Skin of body (tissue), 2 donors: Measurements from ENCODE around the gene ABCC1. TPM values are rescaled to one million over a fixed set of nuclear protein-coding genes. Genes with fewer than 3 reads are reported as not detected.
"Not testable (repeated sequence)": the region's sequence is repeated elsewhere in the genome, so short reads cannot be mapped to it uniquely, and the experiment has no call there.

ENCODE experiments used
- DNase-seq: peaks from one replicate; lab custom pipeline; 2025; lab: John Stamatoyannopoulos, UW
- total RNA-seq: library from RNA; depleted of rRNA; stranded (reverse); fragments of >200 nt; gene quantifications from one replicate; pipeline ENCODE4 v1.2.3, GENCODE V29; 2014

The ABCC1 gene
- total RNA-seq, 1 donor from 2014 or later = 20.4 TPM

DNA sequence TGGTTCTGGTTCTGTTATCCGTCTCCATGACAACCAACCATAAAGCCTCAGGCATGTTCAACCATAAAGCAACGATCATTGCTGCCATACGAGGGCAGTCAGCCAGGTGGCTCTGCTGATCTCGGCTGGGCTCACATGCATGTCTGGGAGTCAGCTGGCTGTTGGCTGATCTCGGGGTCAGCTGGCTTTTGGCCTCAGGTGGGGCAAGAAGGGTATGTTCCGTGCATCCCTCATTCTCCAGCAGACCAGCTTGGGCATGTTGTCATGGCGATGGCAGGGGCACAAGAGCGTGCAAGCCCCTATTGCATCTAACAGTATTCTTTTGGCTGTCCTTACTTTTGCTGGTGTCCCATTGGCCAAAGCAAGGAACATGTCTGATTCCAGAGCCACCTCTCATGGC lies 187.7 kb downstream of the ABCC1 start:
- no peak for DNase-seq

DNA sequence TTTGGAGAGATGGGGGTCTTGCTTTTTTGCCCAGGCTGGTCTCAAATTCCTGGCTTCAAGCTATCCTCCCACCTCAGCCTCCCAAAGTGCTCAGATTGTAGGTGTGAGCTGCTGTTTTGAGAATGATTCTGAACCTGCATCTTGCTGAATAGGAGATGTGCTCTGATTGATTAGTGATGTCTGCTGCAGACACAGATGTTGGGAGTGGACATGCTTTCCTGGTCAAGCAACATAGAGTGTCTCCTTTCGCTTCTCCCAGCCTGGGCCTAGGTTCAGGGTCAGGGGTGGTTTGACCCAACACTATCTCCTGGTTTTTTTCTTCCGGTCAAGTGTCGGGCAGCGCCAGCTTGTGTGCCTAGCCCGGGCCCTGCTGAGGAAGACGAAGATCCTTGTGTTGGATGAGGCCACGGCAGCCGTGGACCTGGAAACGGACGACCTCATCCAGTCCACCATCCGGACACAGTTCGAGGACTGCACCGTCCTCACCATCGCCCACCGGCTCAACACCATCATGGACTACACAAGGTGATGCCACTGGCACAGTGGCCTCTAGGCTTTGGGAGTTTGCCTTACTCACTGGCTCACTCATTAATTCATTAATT lies 188.7 kb downstream of the ABCC1 start:
- DNase-seq = no peak

- DNase-seq = no peak
Measured at GRCh38 chr16:16139061-16139460, 189.6 kb downstream of the ABCC1 start.

GRCh38 chr16:16139806-16140205 lies 190.4 kb downstream of the ABCC1 start:
- DNase-seq = no peak

DNA sequence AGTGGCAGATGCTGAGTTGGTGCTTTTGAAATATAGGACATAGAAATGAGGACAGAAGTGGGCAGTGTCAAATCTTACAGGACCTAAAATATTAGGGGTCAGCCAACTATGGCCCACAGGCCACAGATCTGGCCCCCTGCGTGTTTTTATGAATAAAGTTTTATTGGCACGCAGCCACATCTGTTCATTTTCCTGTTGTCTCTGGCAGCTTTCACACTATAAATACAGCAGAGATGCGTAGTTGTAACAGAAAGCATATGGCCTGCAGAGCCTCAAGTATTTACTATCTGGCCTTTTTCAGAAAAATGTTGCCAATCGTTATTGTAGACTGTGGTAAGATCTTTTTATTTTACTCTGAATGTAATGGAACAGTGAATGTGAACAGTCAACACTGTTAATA lies 191.1 kb downstream of the ABCC1 start:
- DNase-seq = no peak

DNA sequence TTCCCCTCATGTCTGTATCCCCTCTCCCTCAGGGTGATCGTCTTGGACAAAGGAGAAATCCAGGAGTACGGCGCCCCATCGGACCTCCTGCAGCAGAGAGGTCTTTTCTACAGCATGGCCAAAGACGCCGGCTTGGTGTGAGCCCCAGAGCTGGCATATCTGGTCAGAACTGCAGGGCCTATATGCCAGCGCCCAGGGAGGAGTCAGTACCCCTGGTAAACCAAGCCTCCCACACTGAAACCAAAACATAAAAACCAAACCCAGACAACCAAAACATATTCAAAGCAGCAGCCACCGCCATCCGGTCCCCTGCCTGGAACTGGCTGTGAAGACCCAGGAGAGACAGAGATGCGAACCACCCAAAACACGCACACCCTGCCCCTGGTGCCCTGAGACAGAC lies 191.7 kb downstream of the ABCC1 start:
- DNase-seq = no peak

- no peak for DNase-seq
Measured at GRCh38 chr16:16141784-16142396, 192.5 kb downstream of the ABCC1 start.

- no peak for DNase-seq
Measured at GRCh38 chr16:16143038-16143763, 193.8 kb downstream of the ABCC1 start.

DNA sequence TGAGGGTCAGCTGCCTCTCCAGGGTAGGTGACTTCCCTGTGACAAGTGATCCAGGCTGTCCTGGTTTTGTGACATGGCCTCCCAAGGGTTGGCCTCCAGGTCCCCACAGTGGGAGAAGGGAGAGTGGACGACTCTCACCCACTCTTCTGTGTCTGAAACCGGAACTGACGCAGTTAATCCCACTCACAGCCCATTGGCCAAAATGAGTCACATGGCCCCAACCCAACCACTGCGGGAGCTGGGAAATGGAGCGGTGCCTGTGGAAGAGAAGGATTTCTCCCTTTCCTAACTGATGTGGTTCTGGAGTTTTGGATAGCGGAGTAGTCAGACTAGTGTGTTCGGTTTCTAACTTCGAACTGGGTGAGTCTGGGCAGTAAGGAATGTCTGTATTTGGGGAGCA lies 194.5 kb downstream of the ABCC1 start:
- DNase-seq = no peak

DNA sequence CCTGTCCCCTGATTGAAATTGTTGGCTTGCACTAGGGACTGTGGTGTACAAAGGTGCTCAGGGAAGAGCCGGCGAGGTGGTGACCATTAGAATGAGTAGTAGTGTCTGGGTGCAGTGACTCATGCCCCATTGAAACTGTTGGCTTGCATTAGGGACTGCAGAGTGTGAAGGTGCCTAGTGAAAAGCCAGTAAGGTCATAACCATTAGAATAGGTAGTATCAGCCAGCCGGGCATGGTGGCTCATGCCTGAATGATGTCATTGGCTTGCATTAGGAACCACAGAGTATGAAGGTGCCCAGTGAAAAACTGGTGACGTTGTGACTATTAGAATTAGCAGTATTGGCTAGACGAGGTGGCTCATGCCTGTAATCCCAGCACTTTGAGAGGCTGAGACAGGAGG lies 195.0 kb downstream of the ABCC1 start:
- DNase-seq = no peak

GRCh38 chr16:16145286-16145685 lies 195.9 kb downstream of the ABCC1 start:
- DNase-seq = no peak

DNA sequence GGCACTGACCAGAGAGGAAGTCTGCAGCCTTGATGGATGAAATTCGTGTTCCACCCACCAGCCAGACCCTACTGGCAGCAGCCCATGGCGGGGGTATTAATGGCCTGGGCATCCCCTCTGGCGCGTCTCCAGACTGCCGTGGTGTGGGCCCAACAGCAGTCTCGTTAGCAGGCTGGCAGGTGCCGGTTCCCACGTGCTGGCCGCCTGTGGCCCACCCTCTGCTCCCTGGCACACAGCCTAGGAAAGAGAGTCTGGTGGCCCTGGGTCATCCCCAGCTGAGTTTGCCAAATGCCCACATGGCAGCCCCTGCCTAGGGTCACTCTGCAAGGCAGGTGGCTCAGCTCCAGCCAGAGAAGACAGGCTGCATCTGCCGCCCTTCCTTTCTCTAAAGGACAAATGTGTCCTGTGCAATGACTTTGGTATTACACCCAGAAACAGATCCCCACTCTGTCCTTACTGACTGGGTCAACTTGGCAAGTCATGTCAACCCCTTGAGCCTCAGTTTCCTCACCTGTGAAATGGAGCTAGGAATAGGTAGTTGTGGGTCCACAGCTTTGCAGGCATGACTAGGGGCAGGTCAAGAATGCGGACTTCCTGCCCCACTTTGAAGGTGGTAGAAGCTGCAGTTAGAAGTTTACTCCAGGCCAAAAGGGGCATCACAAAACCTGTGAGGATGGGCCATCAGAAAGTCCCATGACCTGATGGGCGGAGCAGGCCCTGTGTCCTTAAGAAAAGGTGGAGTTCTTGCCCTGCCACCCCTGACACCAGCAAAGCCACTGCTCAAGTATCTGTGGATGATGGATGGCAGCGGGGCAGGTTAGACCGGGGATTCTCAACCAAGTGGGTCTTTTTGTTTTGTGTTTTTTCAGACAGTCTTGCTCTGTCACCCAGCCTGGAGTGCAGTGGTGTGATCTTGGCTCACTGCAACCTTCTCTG lies 197.2 kb downstream of the ABCC1 start:
- no peak for DNase-seq

- no peak for DNase-seq
Measured at GRCh38 chr16:16147316-16147999, 198.0 kb downstream of the ABCC1 start.

DNA sequence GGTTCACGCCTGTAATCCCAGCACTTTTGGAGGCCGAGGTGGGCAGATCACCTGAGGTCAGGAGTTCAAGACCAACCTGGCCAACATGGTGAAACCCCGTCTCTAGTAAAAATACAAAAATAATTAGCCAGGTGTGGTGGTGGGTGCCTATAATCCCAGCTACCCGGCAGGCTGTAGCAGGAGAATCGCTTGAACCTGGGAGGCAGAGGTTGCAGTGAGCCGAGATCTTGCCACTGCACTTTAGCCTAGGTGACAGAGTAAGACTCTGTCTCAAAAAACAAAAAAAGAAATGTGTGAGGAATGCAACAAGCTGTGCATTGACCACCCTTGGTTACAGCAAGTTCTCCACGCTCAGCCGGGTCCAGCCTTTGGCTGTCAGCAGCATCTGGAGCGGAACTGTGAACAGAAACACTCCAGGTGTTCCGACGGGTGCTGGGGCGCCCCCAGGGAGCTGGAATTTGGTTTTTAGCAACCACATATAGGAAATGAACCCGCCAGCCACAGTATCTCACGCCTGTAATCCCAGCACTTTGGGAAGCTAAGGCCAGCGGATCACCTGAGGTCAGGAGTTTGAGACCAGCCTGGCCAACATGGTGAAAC lies 198.7 kb downstream of the ABCC1 start:
- DNase-seq = not testable (repeated sequence)

GRCh38 chr16:16148755-16149154 lies 199.3 kb downstream of the ABCC1 start:
- DNase-seq = no peak

DNA sequence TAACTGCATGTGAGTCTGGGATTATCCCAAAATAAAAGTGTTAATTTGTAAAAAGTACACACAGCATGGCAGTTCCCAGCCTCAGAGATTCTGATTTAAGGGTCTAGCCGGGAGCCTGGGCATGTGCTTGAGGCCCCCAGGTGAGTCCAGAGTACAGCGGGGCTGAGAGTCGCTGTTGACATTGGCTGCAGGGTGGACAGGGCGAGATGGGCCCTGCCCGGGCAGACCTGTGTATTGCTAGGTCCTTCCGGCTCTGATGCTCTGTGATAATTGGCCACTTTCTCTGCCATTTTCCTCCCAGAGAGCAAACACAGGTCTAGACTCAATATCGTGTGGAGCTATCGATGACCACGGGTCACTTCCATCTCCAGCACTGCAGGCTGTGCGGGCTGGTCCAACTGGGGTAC lies 200.3 kb downstream of the ABCC1 start:
- no peak for DNase-seq

DNA sequence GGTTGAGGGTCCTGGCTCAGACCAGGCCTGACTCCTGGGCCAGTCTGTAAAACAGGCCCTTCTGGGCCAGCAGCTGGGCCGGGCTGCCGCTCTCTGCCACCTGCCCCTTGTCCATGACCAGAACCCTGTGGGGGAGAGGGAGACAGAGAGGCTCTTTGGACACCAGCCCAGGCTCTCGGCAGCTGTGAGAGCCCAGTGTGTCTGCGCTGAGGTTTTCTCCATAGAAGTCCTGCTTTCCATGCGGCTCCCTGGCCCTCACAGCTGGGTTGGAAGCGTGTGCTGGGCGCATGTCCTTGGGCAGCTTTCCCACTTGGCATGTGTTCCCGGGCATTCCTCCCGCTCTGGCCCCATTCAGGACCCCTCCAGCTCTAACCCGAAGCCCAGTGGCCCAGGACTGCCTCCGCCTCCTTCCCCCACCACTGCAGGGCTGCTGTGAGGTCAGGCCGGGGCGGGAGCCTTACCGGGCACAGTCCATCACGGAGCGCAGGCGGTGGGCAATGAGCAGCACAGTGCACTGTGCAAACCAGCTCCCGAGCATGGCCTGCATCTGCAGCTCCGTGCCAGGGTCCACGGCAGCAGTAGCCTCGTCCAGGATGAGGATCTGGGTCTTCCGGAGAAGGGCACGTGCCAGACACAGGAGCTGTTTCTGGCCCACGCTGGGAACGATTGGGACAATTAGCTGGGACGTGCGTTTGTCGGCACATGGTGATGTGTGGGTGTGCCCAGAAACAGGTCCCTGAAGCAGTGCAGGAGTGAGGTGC lies 200.9 kb downstream of the ABCC1 start:
- peak; percentile 9 for DNase-seq

- DNase-seq = no peak
Measured at GRCh38 chr16:16150878-16151152, 201.4 kb downstream of the ABCC1 start.

DNA sequence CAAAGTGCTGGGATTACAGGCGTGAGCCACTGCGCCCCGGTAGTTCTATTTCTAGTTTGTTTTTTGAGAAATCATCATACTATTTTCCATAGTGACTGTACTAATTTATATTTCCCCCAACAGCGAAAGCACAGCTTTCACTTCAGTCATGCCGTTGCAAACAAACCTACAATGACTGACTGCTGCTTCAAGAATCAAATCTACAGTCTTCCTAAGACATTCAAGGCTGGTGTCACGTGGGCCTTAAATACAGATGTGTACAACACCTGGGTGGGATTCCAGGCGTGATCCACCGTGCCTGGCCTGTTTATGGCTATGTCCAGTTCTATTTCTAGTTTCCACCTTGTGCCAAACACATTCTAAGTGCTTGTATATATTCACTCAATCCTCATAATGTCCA lies 201.9 kb downstream of the ABCC1 start:
- DNase-seq = no peak

DNA sequence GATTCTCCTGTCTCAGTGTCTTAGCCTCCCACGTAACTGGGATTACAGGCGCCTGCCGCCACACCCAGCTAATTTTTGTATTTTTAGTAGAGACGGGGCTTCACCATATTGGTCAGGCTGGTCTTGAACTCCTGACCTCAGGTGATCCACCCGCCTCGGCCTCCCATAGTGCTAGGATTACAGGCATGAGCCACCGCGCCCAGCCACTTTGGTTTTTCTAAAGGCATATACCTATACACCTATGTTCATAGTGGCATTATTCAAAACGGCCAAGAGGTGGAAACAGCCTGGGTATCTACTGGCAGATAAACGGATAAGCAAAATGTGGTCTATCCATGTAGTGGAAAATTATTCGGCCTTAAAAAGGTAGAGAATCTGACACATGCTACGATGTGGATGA lies 203.6 kb downstream of the ABCC1 start:
- not testable (repeated sequence) for DNase-seq
